ELR (cell line): ENCODE data around the gene ATP13A3.

Experiments
- DNase-seq: peaks from one replicate; pipeline ENCODE4 v3.0.0-alpha.2; 2015; ENCODE audit warnings: low read depth

The ATP13A3 gene

GRCh38 chr3:194392576-194392975, 94.2 kb downstream of the ATP13A3 start:
- DNase-seq: no peak

- DNase-seq: no peak
Measured at GRCh38 chr3:194390835-194391234, 96.0 kb downstream of the ATP13A3 start.

GRCh38 chr3:194389269-194389668, 97.5 kb downstream of the ATP13A3 start:
- no peak for DNase-seq

GRCh38 chr3:194387926-194388418, 98.8 kb downstream of the ATP13A3 start:
- DNase-seq: no peak

GRCh38 chr3:194387276-194387675, 99.5 kb downstream of the ATP13A3 start:
- no peak for DNase-seq

GRCh38 chr3:194386648-194387047, 100.2 kb downstream of the ATP13A3 start:
- no peak for DNase-seq

GRCh38 chr3:194386066-194386465, 100.7 kb downstream of the ATP13A3 start:
- no peak for DNase-seq

- no peak for DNase-seq
Measured at GRCh38 chr3:194384569-194385001, 102.2 kb downstream of the ATP13A3 start.

- DNase-seq: no peak
Measured at GRCh38 chr3:194384156-194384555, 102.6 kb downstream of the ATP13A3 start.

GRCh38 chr3:194383276-194383940, 103.4 kb downstream of the ATP13A3 start:
- no peak for DNase-seq

GRCh38 chr3:194382892-194383223, 103.9 kb downstream of the ATP13A3 start:
- no peak for DNase-seq

- DNase-seq: no peak
Measured at GRCh38 chr3:194382196-194382891, 104.5 kb downstream of the ATP13A3 start.

GRCh38 chr3:194381460-194381875, 105.3 kb downstream of the ATP13A3 start:
- no peak for DNase-seq

- DNase-seq: no peak
Measured at GRCh38 chr3:194380326-194380725, 106.5 kb downstream of the ATP13A3 start.

- DNase-seq: no peak
Measured at GRCh38 chr3:194379651-194380050, 107.2 kb downstream of the ATP13A3 start.

GRCh38 chr3:194379231-194379630, 107.6 kb downstream of the ATP13A3 start:
- DNase-seq: no peak

- DNase-seq: peak; percentile 34
Measured at GRCh38 chr3:194377708-194378107, 109.1 kb downstream of the ATP13A3 start.

- no peak for DNase-seq
Measured at GRCh38 chr3:194376241-194376560, 110.6 kb downstream of the ATP13A3 start.

GRCh38 chr3:194375473-194376240, 111.1 kb downstream of the ATP13A3 start:
- DNase-seq: no peak

- no peak for DNase-seq
Measured at GRCh38 chr3:194374935-194375334, 111.9 kb downstream of the ATP13A3 start.

GRCh38 chr3:194373899-194374298, 112.9 kb downstream of the ATP13A3 start:
- DNase-seq: no peak

- no peak for DNase-seq
Measured at GRCh38 chr3:194373028-194373427, 113.8 kb downstream of the ATP13A3 start.

- no peak for DNase-seq
Measured at GRCh38 chr3:194370753-194371152, 116.0 kb downstream of the ATP13A3 start.
